ENCODE data around the gene USP30.

The USP30 gene

GRCh38 chr12:109097435-109098182, 45.2 kb downstream of the USP30 start, which contains the start of gene UNG:
UNG (plus strand) TSS chr12:109097597; CDS start chr12:109097680, 83 bp downstream.
- peak; percentile 90 to 92 for DNase-seq (ENCODE audit: low read depth in 2 of 2)

- DNase-seq (ENCODE audit: low read depth in 2 of 2): no peak
Observed at GRCh38 chr12:109098183-109098604, 45.8 kb downstream of the USP30 start.

GRCh38 chr12:109098651-109099050, 46.3 kb downstream of the USP30 start:
- DNase-seq (ENCODE audit: low read depth in 2 of 2): no peak

- no peak for DNase-seq (ENCODE audit: low read depth in 2 of 2)
Observed at GRCh38 chr12:109099431-109100020, 47.1 kb downstream of the USP30 start.

- DNase-seq (ENCODE audit: low read depth in 2 of 2): no peak
Observed at GRCh38 chr12:109100741-109101140, 48.4 kb downstream of the USP30 start.

- DNase-seq (ENCODE audit: low read depth in 2 of 2): no peak
Observed at GRCh38 chr12:109102491-109102890, 50.1 kb downstream of the USP30 start.

- DNase-seq (ENCODE audit: low read depth in 2 of 2): no peak
Observed at GRCh38 chr12:109105176-109105575, 52.8 kb downstream of the USP30 start.

- no peak for DNase-seq (ENCODE audit: low read depth in 2 of 2)
Observed at GRCh38 chr12:109109746-109110350, 57.5 kb downstream of the USP30 start.

- DNase-seq (ENCODE audit: low read depth in 2 of 2): peak; percentile 48 to 55
Observed at GRCh38 chr12:109110988-109111495, 58.7 kb downstream of the USP30 start.

GRCh38 chr12:109112720-109113465, 60.5 kb downstream of the USP30 start:
- no peak for DNase-seq (ENCODE audit: low read depth in 2 of 2)

GRCh38 chr12:109113661-109114321, 61.4 kb downstream of the USP30 start:
- DNase-seq (ENCODE audit: low read depth in 2 of 2): no peak

- no peak for DNase-seq (ENCODE audit: low read depth in 2 of 2)
Observed at GRCh38 chr12:109114644-109115043, 62.3 kb downstream of the USP30 start.

- no peak for DNase-seq (ENCODE audit: low read depth in 2 of 2)
Observed at GRCh38 chr12:109115404-109115757, 63.0 kb downstream of the USP30 start.

- DNase-seq (ENCODE audit: low read depth in 2 of 2): no peak
Observed at GRCh38 chr12:109115758-109116610, 63.6 kb downstream of the USP30 start, which contains the start of gene ACACB. ACACB (plus strand) TSS chr12:109116587; CDS start chr12:109139406, 22,819 bp downstream.

GRCh38 chr12:109116611-109116949, 64.2 kb downstream of the USP30 start:
- no peak for DNase-seq (ENCODE audit: low read depth in 2 of 2)

- DNase-seq (ENCODE audit: low read depth in 2 of 2): no peak
Observed at GRCh38 chr12:109120095-109120494, 67.7 kb downstream of the USP30 start.

- DNase-seq (ENCODE audit: low read depth in 2 of 2): no peak
Observed at GRCh38 chr12:109120557-109120956, 68.2 kb downstream of the USP30 start.

GRCh38 chr12:109121346-109121880, 69.0 kb downstream of the USP30 start:
- no peak for DNase-seq (ENCODE audit: low read depth in 2 of 2)

- DNase-seq (ENCODE audit: low read depth in 2 of 2): no peak
Observed at GRCh38 chr12:109124878-109125648, 72.7 kb downstream of the USP30 start.

- DNase-seq (ENCODE audit: low read depth in 2 of 2): no peak
Observed at GRCh38 chr12:109125791-109126190, 73.4 kb downstream of the USP30 start.
